Mammary epithelial cell (primary cell): ENCODE data around the gene ORC6.

Experiments
- EZH2 ChIP-seq: IDR thresholded peaks from 2 replicates; pipeline ENCODE4 v1.6.1; 2012; ENCODE audit warnings: low read length, inconsistent platforms, borderline replicate concordance
- TF ChIP-seq, protein P1 (sequence below), 2 donors: IDR thresholded peaks in 1 of 2; conservative IDR thresholded peaks in 1 of 2; 2 replicates each; pipeline ENCODE4 v1.5.1; 2011 to 2012; ENCODE audit warnings: inconsistent platforms in 2 of 2, low read length in 2 of 2, mild to moderate bottlenecking in 2 of 2, control low read depth in 1 of 2, low read depth in 1 of 2; ENCODE audit not compliant: insufficient read depth in 1 of 2; ENCODE audit errors: extremely low read depth in 1 of 2

DNA sequence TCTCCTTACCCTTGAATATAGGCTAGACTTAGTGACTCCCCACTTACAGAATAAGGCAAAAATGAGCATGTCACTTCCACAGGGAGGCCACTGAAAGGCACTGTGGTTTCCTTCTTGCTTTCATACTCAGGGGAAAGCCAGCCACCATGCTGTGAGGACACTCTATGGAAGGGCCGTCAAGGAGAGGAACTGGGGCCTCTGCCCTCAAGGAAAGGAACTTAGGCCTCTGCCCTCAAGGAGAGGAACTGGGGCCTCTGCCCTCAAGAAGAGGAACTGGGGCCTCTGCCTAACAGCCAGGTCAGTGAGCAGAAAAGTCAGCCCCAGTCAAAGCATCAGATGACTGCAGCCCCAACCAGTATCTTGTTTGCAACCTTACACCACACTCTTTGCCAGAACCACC is 30.5 kb upstream of the ORC6 start:
- TF ChIP-seq, protein P1, sequence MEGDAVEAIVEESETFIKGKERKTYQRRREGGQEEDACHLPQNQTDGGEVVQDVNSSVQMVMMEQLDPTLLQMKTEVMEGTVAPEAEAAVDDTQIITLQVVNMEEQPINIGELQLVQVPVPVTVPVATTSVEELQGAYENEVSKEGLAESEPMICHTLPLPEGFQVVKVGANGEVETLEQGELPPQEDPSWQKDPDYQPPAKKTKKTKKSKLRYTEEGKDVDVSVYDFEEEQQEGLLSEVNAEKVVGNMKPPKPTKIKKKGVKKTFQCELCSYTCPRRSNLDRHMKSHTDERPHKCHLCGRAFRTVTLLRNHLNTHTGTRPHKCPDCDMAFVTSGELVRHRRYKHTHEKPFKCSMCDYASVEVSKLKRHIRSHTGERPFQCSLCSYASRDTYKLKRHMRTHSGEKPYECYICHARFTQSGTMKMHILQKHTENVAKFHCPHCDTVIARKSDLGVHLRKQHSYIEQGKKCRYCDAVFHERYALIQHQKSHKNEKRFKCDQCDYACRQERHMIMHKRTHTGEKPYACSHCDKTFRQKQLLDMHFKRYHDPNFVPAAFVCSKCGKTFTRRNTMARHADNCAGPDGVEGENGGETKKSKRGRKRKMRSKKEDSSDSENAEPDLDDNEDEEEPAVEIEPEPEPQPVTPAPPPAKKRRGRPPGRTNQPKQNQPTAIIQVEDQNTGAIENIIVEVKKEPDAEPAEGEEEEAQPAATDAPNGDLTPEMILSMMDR (conservative IDR thresholded peaks at IDR 0.05 in 1 of 2, IDR thresholded peaks at IDR 0.05 in 1 of 2; ENCODE audit: extremely low read depth in 1 of 2, insufficient read depth in 1 of 2, low read depth in 1 of 2, low read length in 2 of 2), result no peak
- no peak for TF ChIP-seq EZH2
